MV-4-11 (cell line): ENCODE measurements around the gene KIAA0232.

ENCODE experiments used
- DNase-seq: peaks from one replicate; lab custom pipeline; 2025; lab: John Stamatoyannopoulos, UW

KIAA0232 gene

DNA sequence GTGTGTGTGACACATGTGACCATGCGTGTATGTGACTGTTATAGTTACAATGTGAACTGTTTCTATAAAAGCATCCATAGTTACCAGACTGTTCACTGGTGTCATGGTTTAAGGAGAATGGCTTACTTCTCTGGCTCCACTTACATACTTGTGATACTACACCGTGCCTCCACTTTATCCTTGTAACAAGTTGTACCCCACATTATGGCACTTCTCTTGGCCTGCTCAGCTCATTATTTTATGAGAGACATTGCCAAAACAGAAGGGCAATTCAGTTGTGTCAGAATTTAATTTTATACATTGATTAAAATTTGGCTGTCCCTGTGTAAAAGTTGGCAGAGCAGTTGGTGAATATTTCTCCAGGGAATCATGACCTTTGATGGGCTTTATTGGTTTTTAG, 64.7 kb downstream of the KIAA0232 start:
- DNase-seq, result no peak

DNA sequence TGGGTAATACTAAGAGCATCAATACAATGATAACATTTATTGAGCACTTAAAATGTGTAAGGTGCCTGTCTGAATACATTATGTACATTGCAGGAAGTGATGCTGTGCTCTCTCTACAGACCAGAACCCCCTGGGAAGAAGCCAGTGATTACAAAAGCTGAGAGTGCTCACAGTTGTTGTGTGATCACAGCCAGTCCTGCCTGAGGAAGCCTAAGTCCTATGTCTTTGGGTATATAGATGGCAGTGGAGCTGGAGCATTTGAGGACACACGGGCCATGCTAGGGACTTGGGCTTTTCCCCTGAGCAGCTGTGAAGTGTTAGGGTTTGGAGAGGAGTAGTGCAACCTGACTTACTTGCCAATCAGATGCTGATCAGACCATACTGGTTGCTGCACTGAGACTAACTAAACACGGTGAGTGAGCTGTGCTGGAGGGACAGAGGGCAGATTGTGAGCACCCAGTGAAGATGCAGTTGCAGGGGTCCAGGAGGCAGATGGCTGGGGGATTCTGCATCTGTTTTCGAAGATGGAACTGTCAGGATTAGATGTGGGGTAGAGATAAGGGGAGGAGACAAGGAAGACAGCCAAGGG, 66.3 kb downstream of the KIAA0232 start:
- DNase-seq, result no peak

DNA sequence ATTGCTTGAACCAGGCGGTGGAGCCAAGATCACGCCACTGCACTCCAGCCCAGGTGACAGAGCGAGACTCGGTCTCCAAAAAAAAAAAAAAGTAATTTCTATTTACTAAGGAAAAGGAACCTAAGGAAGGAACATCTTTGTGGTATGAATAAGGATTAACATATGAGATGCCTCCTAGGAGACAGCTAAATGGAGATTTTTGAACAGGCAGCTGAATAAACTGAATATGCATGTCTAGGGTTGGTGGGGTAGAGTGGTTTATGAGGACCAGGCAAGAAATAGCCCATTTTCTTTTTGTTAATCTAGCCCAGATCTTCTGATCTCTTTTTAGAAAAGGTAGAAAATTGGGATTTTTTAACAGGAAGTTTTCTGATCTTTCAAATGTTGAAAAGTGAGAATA, 67.2 kb downstream of the KIAA0232 start:
- no peak for DNase-seq

DNA sequence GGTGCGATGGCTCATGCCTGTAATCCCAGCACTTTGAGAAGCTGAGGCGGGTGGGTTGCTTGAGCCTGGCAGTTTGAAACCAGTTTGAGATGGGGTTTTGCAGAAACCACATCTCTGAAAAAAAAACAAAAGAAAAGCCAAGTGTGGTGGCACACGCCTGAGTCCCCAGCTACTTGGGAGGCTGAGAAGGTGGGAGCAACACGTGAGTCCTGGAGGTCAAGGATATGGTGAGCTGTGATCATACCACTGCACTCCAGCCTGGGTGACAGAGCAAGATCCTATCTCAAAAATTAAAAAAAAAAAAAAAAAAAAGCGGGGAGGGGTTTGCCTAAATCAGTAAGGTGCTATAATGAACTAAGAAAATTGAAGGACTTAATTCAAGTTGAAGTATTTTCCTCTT, 68.9 kb downstream of the KIAA0232 start:
- no peak for DNase-seq

DNA sequence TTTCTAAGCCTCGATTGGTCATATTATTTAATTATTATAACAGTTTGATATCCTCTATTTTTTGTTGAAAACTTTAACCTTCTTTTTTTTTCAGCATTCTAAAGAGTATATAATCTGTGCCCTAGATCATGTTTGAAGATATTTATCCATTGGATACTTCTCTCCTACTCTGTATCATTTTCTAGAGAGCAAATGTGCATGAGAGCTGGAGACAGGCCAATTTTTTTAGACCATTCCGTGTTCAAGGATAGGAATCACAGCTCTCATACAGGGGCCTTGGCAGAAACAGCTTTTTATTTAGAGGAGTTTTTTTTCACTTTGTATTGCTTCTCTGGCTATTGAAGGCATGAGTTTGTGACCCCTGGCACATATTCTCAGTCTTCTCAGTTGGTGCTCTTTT, 69.4 kb downstream of the KIAA0232 start:
- no peak for DNase-seq

DNA sequence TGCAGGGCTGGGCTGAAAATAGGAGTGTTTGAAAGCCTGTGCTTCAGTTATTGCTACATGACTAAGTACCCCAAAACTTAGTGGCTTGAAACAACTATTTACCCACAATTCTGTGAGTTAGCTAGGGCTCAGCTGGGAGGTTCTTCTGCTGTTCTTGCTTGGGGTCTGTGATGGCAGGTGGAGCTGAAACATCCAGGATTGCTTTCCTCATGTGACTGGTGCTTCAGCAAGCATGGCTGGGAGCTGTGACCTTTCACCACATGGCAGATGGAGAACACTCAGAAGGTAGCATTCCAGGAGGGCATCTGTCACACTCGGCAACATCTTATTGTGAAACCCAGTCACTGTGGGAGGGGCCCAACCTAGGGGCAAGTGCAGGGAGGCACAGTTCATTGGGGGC, 70.1 kb downstream of the KIAA0232 start:
- DNase-seq, result peak; percentile 30

- DNase-seq, result peak; percentile 80
These were observed 71.7 kb downstream of the KIAA0232 start for GRCh38 chr4:6854098-6854744.

GRCh38 chr4:6855692-6856297, 73.3 kb downstream of the KIAA0232 start:
- DNase-seq, result peak; percentile 60

GRCh38 chr4:6856391-6856790, 73.9 kb downstream of the KIAA0232 start:
- DNase-seq, result no peak

GRCh38 chr4:6857009-6857882, 74.7 kb downstream of the KIAA0232 start:
- DNase-seq, result no peak

DNA sequence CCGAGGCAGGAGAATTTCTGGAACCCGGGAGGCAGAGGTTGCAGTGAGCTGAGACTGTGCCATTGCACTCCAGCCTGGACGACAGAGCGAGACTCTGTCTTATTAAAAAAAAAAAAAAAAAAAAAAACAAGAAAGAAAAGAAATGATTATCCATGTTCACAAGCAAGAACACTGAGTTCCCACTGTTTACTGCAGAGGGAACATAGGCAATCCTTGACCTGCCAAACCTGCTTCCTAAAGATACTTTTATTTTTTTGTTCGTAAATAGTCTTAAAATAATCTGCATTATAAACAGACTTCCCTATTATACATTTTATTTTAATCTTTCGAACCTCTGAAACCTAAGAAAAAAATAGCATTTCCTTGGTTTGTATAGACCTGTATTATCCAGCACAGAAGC, 76.5 kb downstream of the KIAA0232 start:
- no peak for DNase-seq

- DNase-seq, result no peak
These were observed 77.0 kb downstream of the KIAA0232 start for GRCh38 chr4:6859543-6859942.

DNA sequence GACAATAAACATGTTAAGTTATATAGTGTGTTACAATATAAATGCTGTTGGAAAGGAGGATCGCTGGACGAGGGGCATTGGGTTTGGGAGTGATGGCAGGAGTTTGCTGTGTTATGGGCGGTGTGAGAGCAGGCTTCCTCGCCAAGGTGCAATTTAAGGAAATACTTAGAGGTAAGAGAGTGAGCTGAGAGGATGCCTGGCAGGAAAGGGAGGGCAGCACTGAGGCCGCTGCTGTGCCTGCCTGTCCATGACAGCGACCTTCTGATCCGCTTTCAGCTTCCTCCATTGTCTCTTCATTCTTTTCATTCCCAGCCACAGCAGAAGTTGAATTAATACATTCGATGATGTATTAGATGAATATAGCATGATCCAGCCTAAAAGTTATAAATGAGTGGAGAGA, 85.9 kb downstream of the KIAA0232 start:
- DNase-seq, result no peak

GRCh38 chr4:6869944-6870343, 87.4 kb downstream of the KIAA0232 start:
- no peak for DNase-seq

DNA sequence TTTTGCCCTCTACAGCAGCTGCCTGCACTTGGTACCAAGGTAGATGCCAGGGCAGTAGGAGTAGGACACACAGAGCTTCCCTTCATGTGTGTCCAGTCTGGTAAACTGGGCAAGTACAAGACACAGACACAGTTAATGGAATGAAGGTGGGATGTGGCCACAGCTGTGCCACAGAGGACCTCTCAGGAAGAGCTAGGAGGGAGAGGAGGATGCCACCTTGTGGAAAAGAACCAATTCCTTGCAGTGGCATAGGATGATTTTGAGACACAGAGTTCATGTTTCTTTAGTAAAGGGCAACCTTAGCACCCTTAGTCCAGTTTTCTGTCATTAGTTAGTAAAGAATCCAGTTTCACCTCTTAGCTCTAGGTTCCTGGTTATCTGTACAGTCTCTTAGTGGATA, 90.8 kb downstream of the KIAA0232 start:
- no peak for DNase-seq

DNA sequence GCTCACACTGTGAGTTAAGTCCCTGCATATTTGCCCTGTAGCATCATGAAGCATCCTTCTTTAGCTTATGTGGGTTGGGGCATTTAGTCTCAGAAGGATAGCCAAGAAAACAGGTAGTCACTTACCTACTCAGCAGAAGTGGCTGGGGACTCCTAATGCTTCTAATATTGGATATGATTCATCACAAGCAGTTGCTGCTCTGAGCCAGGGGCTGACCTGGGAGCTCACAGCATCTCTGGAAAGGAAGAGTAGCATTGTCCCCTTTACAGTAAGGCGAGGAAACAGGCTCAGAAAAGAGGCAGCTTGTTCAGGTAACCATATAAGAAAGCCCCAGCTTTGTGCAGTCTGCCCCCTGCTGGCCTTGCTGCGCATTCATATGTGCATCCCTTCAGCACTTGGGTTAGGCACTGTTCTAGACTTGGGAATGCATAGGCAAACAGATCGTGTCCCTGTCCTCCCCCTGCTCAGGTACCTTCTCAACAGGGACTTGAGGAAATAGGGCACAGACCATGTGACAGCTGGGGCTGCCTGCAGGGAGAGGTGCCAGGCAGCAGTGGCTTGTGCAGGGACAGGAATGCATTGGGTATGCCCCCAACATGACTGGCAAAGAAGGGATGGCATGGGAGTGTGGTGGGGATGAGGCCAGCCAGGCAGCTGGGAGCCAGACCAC, 91.4 kb downstream of the KIAA0232 start:
- peak; percentile 52 for DNase-seq

- DNase-seq, result no peak
These were observed 92.5 kb downstream of the KIAA0232 start for GRCh38 chr4:6874981-6875380.

- DNase-seq, result peak; percentile 98
These were observed 92.9 kb downstream of the KIAA0232 start for GRCh38 chr4:6875431-6875831.

DNA sequence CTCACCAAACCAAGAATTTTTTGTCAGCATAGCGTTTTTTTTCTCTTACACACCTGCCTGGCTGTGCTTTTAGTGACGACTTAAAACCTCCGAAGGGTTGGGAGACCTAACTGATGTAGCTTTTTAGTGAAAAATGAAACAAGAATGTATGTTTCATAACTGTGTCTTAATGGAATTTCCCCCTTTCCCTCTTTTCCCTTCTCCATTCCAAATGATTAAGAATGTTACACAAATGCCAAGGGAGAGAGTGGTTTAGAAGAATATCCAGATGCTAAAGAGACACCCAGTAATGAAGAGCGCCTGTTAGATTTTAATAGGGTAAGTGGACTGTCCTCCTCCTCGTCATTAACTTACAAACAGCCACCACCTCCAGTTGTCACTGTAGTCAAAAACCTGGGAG, 93.9 kb downstream of the KIAA0232 start:
- no peak for DNase-seq

GRCh38 chr4:6877067-6877466, 94.5 kb downstream of the KIAA0232 start:
- no peak for DNase-seq

DNA sequence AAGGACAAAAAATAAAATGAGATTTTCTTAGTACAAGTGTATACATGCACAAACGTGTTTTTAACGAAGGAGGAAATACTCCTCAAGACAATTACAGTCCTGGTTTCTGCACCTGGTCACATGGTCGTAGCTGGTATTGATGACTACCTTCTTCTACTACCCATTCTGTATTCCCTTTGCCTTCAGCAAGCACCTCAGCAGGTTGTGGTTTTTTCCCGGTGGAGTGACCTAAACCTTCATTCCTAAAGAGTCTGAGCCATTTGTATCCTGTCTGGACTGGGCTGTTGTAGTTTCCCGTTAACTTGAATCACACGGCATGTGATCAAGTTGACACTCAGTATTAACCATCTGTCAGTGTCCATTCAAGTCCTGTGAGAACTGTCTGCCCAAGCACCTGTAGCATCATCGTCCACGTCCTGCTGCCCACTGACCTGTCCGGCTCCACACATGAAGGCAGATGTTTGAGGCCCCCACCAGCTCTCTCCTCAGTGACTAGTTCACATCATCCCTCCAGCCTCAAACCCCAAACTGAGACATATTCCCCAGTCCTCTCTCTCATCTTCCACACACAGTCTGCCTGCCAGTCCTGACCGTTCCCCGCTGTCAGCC, 96.0 kb downstream of the KIAA0232 start:
- no peak for DNase-seq

DNA sequence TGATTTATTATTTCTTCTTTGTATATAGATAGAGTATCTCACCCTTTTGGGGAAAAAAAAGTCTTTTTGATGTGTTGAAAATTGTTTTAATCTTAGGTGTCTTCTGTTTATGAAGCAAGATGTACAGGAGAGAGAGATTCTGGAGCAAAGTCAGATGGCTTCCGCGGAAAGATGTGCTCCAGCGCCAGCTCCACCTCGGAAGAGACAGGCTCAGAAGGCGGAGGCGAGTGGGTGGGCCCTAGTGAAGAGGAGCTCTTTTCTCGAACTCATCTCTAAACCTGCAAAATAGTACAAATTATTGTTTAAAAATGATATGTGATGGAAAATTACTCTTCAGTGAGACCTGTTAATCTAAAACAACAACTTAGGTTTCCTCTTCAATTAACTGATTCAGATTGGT, 98.2 kb downstream of the KIAA0232 start:
- DNase-seq, result no peak
